ENCODE results near the gene PRKAR2B. TPM values are rescaled to one million over a fixed set of nuclear protein-coding genes. Genes with fewer than 3 reads are reported as not detected.

The PRKAR2B gene
- total RNA-seq, 1 experiment from 2014 or later = 15.1 TPM

- TF ChIP-seq, protein P1, sequence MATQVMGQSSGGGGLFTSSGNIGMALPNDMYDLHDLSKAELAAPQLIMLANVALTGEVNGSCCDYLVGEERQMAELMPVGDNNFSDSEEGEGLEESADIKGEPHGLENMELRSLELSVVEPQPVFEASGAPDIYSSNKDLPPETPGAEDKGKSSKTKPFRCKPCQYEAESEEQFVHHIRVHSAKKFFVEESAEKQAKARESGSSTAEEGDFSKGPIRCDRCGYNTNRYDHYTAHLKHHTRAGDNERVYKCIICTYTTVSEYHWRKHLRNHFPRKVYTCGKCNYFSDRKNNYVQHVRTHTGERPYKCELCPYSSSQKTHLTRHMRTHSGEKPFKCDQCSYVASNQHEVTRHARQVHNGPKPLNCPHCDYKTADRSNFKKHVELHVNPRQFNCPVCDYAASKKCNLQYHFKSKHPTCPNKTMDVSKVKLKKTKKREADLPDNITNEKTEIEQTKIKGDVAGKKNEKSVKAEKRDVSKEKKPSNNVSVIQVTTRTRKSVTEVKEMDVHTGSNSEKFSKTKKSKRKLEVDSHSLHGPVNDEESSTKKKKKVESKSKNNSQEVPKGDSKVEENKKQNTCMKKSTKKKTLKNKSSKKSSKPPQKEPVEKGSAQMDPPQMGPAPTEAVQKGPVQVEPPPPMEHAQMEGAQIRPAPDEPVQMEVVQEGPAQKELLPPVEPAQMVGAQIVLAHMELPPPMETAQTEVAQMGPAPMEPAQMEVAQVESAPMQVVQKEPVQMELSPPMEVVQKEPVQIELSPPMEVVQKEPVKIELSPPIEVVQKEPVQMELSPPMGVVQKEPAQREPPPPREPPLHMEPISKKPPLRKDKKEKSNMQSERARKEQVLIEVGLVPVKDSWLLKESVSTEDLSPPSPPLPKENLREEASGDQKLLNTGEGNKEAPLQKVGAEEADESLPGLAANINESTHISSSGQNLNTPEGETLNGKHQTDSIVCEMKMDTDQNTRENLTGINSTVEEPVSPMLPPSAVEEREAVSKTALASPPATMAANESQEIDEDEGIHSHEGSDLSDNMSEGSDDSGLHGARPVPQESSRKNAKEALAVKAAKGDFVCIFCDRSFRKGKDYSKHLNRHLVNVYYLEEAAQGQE (IDR thresholded peaks at IDR 0.05; ENCODE audit: low read depth) = no peak
- peak; percentile 85 for TF ChIP-seq CEBPB (IDR thresholded peaks at IDR 0.05; ENCODE audit: low read depth)
Observed at GRCh38 chr7:107167483-107168232, 123.2 kb downstream of the PRKAR2B start (continued).

GRCh38 chr7:107168233-107169119, 124.0 kb downstream of the PRKAR2B start, which contains the start of gene HBP1:
TSS of gene HBP1 (plus strand) at chr7:107169003. CDS start at chr7:107179894, 10,891 bp downstream.
- Histone ChIP-seq H3K4me3 (replicated peaks in 1 of 2; ENCODE audit: low read depth in 1 of 2, low read length in 2 of 2) (peak within 1 kb of the TSS; percentile 70 to 75), H3K9me3 (ENCODE audit: control insufficient read depth in 1 of 2, insufficient read depth in 1 of 2, low read depth in 1 of 2, low read length in 2 of 2) (no peaks in the 10 kb centered on the region), H3K79me2 (ENCODE audit: insufficient read depth, low read length) (peaks cover 34% of the 10 kb centered on the region), H2AFZ (ENCODE audit: low read depth, low read length, poor library complexity, severe bottlenecking) (peak within 1 kb of the TSS; percentile 98), H3K9me2 (ENCODE audit: insufficient read depth) (no peaks in the 10 kb centered on the region), H3K4me2 (ENCODE audit: low read length) (peak within 1 kb of the TSS; percentile 93), H4K20me1 (ENCODE audit: insufficient read depth) (no peaks in the 10 kb centered on the region), H3K36me3 (ENCODE audit: control insufficient read depth in 1 of 2, insufficient read depth in 2 of 2, low read length in 2 of 2) (no peaks in the 10 kb centered on the region), H3K27ac (ENCODE audit: low read depth, low read length) (peak within 1 kb of the TSS; percentile 67), H3K27me3 (ENCODE audit: insufficient read depth, low read length) (no peaks in the 10 kb centered on the region), H3K9ac (ENCODE audit: low read length) (peak within 1 kb of the TSS; percentile 75), H3K4me1 (ENCODE audit: control insufficient read depth in 1 of 2, insufficient read depth in 2 of 2, low read length in 2 of 2) (peaks cover 5 to 18% of the 10 kb centered on the region in 2 experiments; a peak in 3 of 4 replicates)
- CTCF ChIA-PET = interaction anchor here (1.0 to 2.3 kb wide), 9 partner anchors 9 to 711 kb away, joined by 3 to 17 read pairs (median 5); partner anchors contain the start of gene CBLL1
- peak; percentile 88 for ATAC-seq
- intact Hi-C loops (cut with micrococcal nuclease) = loop anchor here (5.0 kb wide), 1 partner anchor 506 kb away; the partner anchor contains the start of gene CCDC71L
- RAD21 ChIA-PET (ENCODE audit: low non-redundant PET in 1 of 2, low total read pairs in 2 of 2, uncharacterized antibody in 2 of 2, unreplicated experiment in 2 of 2) = no interaction called here
- POLR2A ChIA-PET = interaction anchor here (0.5 to 2.4 kb wide), 10 partner anchors 11 to 712 kb away, joined by 3 to 11 read pairs (median 4); partner anchors contain the start of gene DUS4L
- peak; percentile 100 for DNase-seq (ENCODE audit: low read depth, low spot score)
- no TSS peak for BruUV-seq (replicated peaks)
- peak; percentile 87 for TF ChIP-seq YY1 (IDR thresholded peaks at IDR 0.05; ENCODE audit: extremely low read depth, insufficient replicate concordance, low read depth, low read length)
- TF ChIP-seq SIN3A (IDR thresholded peaks at IDR 0.05; ENCODE audit: low read depth) = peak; percentile 97
- no peak for TF ChIP-seq CBX3 (IDR thresholded peaks at IDR 0.05; ENCODE audit: low read depth)
- TF ChIP-seq POLR2AphosphoS5 (IDR thresholded peaks at IDR 0.05; ENCODE audit: low read depth, low read length) = peak; percentile 46
- TF ChIP-seq SRF (IDR thresholded peaks at IDR 0.05; ENCODE audit: low read depth) = peak; percentile 11; the same call in 1 of the 2 replicates
- TF ChIP-seq, protein P2, sequence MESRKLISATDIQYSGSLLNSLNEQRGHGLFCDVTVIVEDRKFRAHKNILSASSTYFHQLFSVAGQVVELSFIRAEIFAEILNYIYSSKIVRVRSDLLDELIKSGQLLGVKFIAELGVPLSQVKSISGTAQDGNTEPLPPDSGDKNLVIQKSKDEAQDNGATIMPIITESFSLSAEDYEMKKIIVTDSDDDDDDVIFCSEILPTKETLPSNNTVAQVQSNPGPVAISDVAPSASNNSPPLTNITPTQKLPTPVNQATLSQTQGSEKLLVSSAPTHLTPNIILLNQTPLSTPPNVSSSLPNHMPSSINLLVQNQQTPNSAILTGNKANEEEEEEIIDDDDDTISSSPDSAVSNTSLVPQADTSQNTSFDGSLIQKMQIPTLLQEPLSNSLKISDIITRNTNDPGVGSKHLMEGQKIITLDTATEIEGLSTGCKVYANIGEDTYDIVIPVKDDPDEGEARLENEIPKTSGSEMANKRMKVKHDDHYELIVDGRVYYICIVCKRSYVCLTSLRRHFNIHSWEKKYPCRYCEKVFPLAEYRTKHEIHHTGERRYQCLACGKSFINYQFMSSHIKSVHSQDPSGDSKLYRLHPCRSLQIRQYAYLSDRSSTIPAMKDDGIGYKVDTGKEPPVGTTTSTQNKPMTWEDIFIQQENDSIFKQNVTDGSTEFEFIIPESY (IDR thresholded peaks at IDR 0.05; ENCODE audit: extremely low read depth, insufficient replicate concordance, low read length) = peak; percentile 17
- no peak for TF ChIP-seq EZH2phosphoT487 (IDR thresholded peaks at IDR 0.05; ENCODE audit: borderline replicate concordance)
- TF ChIP-seq EGR1 (IDR thresholded peaks at IDR 0.05; ENCODE audit: low read depth) = peak; percentile 52; the same call in 1 of the 2 replicates
- peak; percentile 100 for TF ChIP-seq SP1 (IDR thresholded peaks at IDR 0.05; ENCODE audit: low read depth)
- TF ChIP-seq MAX (IDR thresholded peaks at IDR 0.05) = peak; percentile 99
